K562 (cell line): Measurements from ENCODE around the gene ATP5PO.

Experiments
- EP300 ChIP-seq: IDR thresholded peaks from 2 replicates; pipeline ENCODE4 v1.6.1; 2012; ENCODE audit warnings: low read length, improper control_type of control experiment
- NR2C2 ChIP-seq, 2 experiments: fragments of 200-800 bp in 1 of 2; sonication (Bioruptor generic) in 1 of 2; sonication (generic) in 1 of 2; formaldehyde crosslinking in 1 of 2; IDR thresholded peaks; 2 replicates each; pipeline versions ENCODE4 v1.6.1 to v1.8.0; 2016 to 2022; ENCODE audit warnings: mild to moderate bottlenecking in 1 of 2, missing compliant biosample characterization in 1 of 2, missing genetic modification characterization in 1 of 2, missing genetic modification reagents in 1 of 2

DNA sequence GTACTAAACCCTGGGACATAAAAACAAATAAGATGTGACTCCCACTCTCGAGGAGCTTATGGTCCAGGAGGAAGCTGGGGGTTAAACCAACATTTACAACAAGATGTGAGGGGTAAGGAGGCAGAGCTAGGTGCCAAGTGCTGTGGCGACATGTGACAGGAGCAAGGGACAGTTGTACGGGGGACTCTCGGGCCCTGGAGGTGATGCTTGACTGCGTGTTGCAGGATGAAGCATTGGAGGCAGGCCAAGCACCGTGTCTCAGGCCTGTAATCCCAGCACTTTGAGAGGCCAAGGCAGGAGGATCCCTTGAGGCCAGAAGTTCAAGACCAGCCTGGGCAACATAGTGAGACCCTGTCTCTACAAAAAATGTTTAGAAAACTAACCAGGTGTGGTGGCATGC, 36.8 kb downstream of the ATP5PO start:
- TF ChIP-seq NR2C2 (CRISPR knock-in tag; IDR thresholded peaks at IDR 0.05) (no peak), NR2C2 (tag; IDR thresholded peaks at IDR 0.05) (no peak), EP300 (no peak)
